SU-DHL-6 (cell line): ENCODE data around the gene BCL2.

ENCODE experiments used
- EZH2phosphoT487 ChIP-seq: fragments of 200-600 bp; sonication (generic), shearing (Covaris generic); conservative IDR thresholded peaks from 2 replicates; pipeline ENCODE4 v1.6.1; 2018; ENCODE audit warnings: mild to moderate bottlenecking, antibody characterized with exemption, low read length, moderate library complexity, mixed read lengths
- TF ChIP-seq, protein P1 (sequence below): fragments of 200-600 bp; sonication (generic); IDR thresholded peaks from one replicate; pipeline ENCODE4 v1.5.1; 2017; ENCODE audit warnings: antibody characterized with exemption, mild to moderate bottlenecking, low read length, moderate library complexity; ENCODE audit not compliant: insufficient read depth, poor library complexity, severe bottlenecking

GRCh38 chr18:63082366-63083019 lies 237.1 kb downstream of the BCL2 start:
- TF ChIP-seq, protein P1, sequence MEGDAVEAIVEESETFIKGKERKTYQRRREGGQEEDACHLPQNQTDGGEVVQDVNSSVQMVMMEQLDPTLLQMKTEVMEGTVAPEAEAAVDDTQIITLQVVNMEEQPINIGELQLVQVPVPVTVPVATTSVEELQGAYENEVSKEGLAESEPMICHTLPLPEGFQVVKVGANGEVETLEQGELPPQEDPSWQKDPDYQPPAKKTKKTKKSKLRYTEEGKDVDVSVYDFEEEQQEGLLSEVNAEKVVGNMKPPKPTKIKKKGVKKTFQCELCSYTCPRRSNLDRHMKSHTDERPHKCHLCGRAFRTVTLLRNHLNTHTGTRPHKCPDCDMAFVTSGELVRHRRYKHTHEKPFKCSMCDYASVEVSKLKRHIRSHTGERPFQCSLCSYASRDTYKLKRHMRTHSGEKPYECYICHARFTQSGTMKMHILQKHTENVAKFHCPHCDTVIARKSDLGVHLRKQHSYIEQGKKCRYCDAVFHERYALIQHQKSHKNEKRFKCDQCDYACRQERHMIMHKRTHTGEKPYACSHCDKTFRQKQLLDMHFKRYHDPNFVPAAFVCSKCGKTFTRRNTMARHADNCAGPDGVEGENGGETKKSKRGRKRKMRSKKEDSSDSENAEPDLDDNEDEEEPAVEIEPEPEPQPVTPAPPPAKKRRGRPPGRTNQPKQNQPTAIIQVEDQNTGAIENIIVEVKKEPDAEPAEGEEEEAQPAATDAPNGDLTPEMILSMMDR: no peak
- TF ChIP-seq EZH2phosphoT487: no peak
